Thyroid gland (tissue), 4 donors: Measurements from ENCODE around the gene IMMP1L. TPM values are rescaled to one million over a fixed set of nuclear protein-coding genes. Genes with fewer than 3 reads are reported as not detected.

Source experiments
- DNase-seq, 2 donors: peaks; one replicate each; pipeline ENCODE4 v3.0.0-alpha.2; 2019
- H3K27ac ChIP-seq, 3 donors: fragments of 200-600 bp; sonication (generic); 1 replicate in 2 of 3; 2 replicates in 1 of 3; pipeline ENCODE4 v1.5.1; 2016 to 2019; ENCODE audit warnings: mild to moderate bottlenecking in 1 of 3, moderate library complexity in 1 of 3
- H3K27me3 ChIP-seq: fragments of 200-600 bp; sonication (generic); one replicate; pipeline ENCODE4 v1.5.1; 2019
- H3K36me3 ChIP-seq, 2 donors: fragments of 200-600 bp; sonication (generic); one replicate each; pipeline ENCODE4 v1.5.1; 2016 to 2019
- H3K4me1 ChIP-seq, 2 donors: fragments of 200-600 bp; sonication (generic); one replicate each; pipeline ENCODE4 v1.5.1; 2017 to 2019
- H3K4me3 ChIP-seq, 3 donors: fragments of 200-600 bp; sonication (generic); replicated peaks in 1 of 3; 1 replicate in 2 of 3; 2 replicates in 1 of 3; pipeline ENCODE4 v1.5.1; 2016; ENCODE audit warnings: mild to moderate bottlenecking in 1 of 3
- H3K9me3 ChIP-seq: fragments of 200-600 bp; sonication (generic); one replicate; pipeline ENCODE4 v1.5.1; 2017
- CTCF ChIP-seq, 6 experiments: fragments of 200-600 bp in 3 of 6; fragments of 450-650 bp in 3 of 6; sonication (generic) in 3 of 6; IDR thresholded peaks; one replicate each; pipeline ENCODE4 v1.5.1; 2016 to 2019; ENCODE audit warnings: antibody characterized with exemption in 6 of 6, mild to moderate bottlenecking in 2 of 6, inconsistent platforms in 1 of 6, moderate library complexity in 1 of 6
- POLR2A ChIP-seq, 2 donors: fragments of 450-650 bp; IDR thresholded peaks; one replicate each; pipeline ENCODE4 v1.6.1; 2017; ENCODE audit warnings: antibody characterized with exemption in 2 of 2, mild to moderate bottlenecking in 2 of 2, moderate library complexity in 1 of 2
- WGBS, 2 donors: methylation state at CpG; one replicate each; pipeline ENCODE4 v1.1.5; 2017; 5-methylcytosine and 5-hydroxymethylcytosine counted together
- intact Hi-C: fragments of 100-400 bp; cut with DNase I; formaldehyde crosslinking; loops from one replicate; pipeline ENCODE4 v1.15.1; 2023
- total RNA-seq, 4 donors: library from RNA; depleted of rRNA; stranded (reverse); fragments of >200 nt; gene quantifications; one replicate each; pipeline ENCODE4 v1.2.3, GENCODE V29; 2016

IMMP1L gene
- total RNA-seq, 4 donors from 2014 or later, result 9.5 to 76.9 (median 14.7) TPM

- intact Hi-C loops, result no loop called here
- Histone ChIP-seq H3K36me3 (no peaks in the 10 kb centered on the region), H3K27ac (no peak overlapping the region), H3K27me3 (no peaks in the 10 kb centered on the region), H3K4me1 (no peaks in the 10 kb centered on the region), H3K4me3 (no peak overlapping the region), H3K9me3 (no peaks in the 10 kb centered on the region)
- no peak for DNase-seq
- TF ChIP-seq POLR2A (IDR thresholded peaks at IDR 0.05) (no peak), CTCF (IDR thresholded peaks at IDR 0.05) (no peak)
- WGBS, 2 donors, result 65 to 73% methylated on average over 2 of the region's 2 CpGs
Observed at GRCh38 chr11:31442086-31442485, 67.3 kb downstream of the IMMP1L start.

- H3K27ac ChIP-seq, result no peak overlapping the region
- no peaks in the 10 kb centered on the region for H3K9me3 ChIP-seq
- no peak for DNase-seq
- H3K4me3 ChIP-seq, result no peak overlapping the region
- H3K27me3 ChIP-seq, result no peaks in the 10 kb centered on the region
- H3K36me3 ChIP-seq, result no peaks in the 10 kb centered on the region
- no peaks in the 10 kb centered on the region for H3K4me1 ChIP-seq
- intact Hi-C loops, result no loop called here
- TF ChIP-seq CTCF (IDR thresholded peaks at IDR 0.05) (no peak), POLR2A (IDR thresholded peaks at IDR 0.05) (no peak)
Observed at GRCh38 chr11:31441296-31441695, 68.1 kb downstream of the IMMP1L start.

- DNase-seq, result no peak
- no peak overlapping the region for H3K4me3 ChIP-seq
- TF ChIP-seq POLR2A (IDR thresholded peaks at IDR 0.05), result no peak
- no peak for TF ChIP-seq CTCF (IDR thresholded peaks at IDR 0.05)
- H3K4me1 ChIP-seq, result no peaks in the 10 kb centered on the region
- intact Hi-C loops, result no loop called here
- no peaks in the 10 kb centered on the region for H3K9me3 ChIP-seq
- 90 to 100% methylated on average over 2 of the region's 2 CpGs for WGBS, 2 donors
- no peaks in the 10 kb centered on the region for H3K27me3 ChIP-seq
- H3K36me3 ChIP-seq, result no peaks in the 10 kb centered on the region
- H3K27ac ChIP-seq, result no peak overlapping the region
Observed at GRCh38 chr11:31437742-31438435, 71.5 kb downstream of the IMMP1L start.

- Histone ChIP-seq H3K36me3 (no peaks in the 10 kb centered on the region), H3K4me3 (no peak overlapping the region), H3K9me3 (no peaks in the 10 kb centered on the region), H3K27ac (no peak overlapping the region), H3K27me3 (no peaks in the 10 kb centered on the region), H3K4me1 (no peaks in the 10 kb centered on the region)
- intact Hi-C loops, result no loop called here
- WGBS, 2 donors, result 95 to 98% methylated on average over 1 of the region's 1 CpG
- TF ChIP-seq CTCF (IDR thresholded peaks at IDR 0.05) (no peak), POLR2A (IDR thresholded peaks at IDR 0.05) (no peak)
- no peak for DNase-seq
Observed at GRCh38 chr11:31433851-31434250, 75.6 kb downstream of the IMMP1L start.

- Histone ChIP-seq H3K27ac (no peak overlapping the region), H3K4me1 (no peaks in the 10 kb centered on the region), H3K9me3 (no peaks in the 10 kb centered on the region), H3K36me3 (no peaks in the 10 kb centered on the region), H3K27me3 (no peaks in the 10 kb centered on the region), H3K4me3 (no peak overlapping the region)
- DNase-seq, result no peak
- intact Hi-C loops, result no loop called here
- no peak for TF ChIP-seq POLR2A (IDR thresholded peaks at IDR 0.05)
- no peak for TF ChIP-seq CTCF (IDR thresholded peaks at IDR 0.05)
Observed at GRCh38 chr11:31424652-31425051, 84.8 kb downstream of the IMMP1L start.
